Measurements from ENCODE around the gene KIRREL3. TPM values are rescaled to one million over a fixed set of nuclear protein-coding genes. Genes with fewer than 3 reads are reported as not detected.

Gene KIRREL3
- total RNA-seq, 1 experiment from 2014 or later: 0.44 TPM

- no peak for DNase-seq
- Histone ChIP-seq H3K9ac (ENCODE audit: low read length) (no peak overlapping the region), H3K27me3 (ENCODE audit: low read length) (peaks cover 37% of the 10 kb centered on the region), H2AFZ (ENCODE audit: low read length) (no peak overlapping the region), H3K4me3 (ENCODE audit: low read length) (no peak overlapping the region), H3K9me2 (replicated peaks; ENCODE audit: low read length) (no peaks in the 10 kb centered on the region), H3K4me2 (ENCODE audit: low read length) (no peak overlapping the region), H3K9me3 (ENCODE audit: low read length) (no peaks in the 10 kb centered on the region), H3F3A (ENCODE audit: low read length, unreplicated experiment) (no peaks in the 10 kb centered on the region), H3K4me1 (ENCODE audit: insufficient read depth, low read length) (no peaks in the 10 kb centered on the region), H3K79me2 (ENCODE audit: low read length) (no peaks in the 10 kb centered on the region), H3K27ac (ENCODE audit: low read length) (no peak overlapping the region), H4K20me1 (ENCODE audit: low read length) (no peaks in the 10 kb centered on the region), H3K36me3 (ENCODE audit: low read depth, low read length) (no peaks in the 10 kb centered on the region)
- CTCF ChIA-PET: no interaction called here
- no peak for ATAC-seq
- intact Hi-C loops (cut with micrococcal nuclease): no loop called here
- POLR2A ChIA-PET (ENCODE audit: unreplicated experiment): no interaction called here
- no peak for TF ChIP-seq EZH2 (IDR thresholded peaks at IDR 0.05; ENCODE audit: low read length, unreplicated experiment)
- TF ChIP-seq, protein P1, sequence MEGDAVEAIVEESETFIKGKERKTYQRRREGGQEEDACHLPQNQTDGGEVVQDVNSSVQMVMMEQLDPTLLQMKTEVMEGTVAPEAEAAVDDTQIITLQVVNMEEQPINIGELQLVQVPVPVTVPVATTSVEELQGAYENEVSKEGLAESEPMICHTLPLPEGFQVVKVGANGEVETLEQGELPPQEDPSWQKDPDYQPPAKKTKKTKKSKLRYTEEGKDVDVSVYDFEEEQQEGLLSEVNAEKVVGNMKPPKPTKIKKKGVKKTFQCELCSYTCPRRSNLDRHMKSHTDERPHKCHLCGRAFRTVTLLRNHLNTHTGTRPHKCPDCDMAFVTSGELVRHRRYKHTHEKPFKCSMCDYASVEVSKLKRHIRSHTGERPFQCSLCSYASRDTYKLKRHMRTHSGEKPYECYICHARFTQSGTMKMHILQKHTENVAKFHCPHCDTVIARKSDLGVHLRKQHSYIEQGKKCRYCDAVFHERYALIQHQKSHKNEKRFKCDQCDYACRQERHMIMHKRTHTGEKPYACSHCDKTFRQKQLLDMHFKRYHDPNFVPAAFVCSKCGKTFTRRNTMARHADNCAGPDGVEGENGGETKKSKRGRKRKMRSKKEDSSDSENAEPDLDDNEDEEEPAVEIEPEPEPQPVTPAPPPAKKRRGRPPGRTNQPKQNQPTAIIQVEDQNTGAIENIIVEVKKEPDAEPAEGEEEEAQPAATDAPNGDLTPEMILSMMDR (conservative IDR thresholded peaks at IDR 0.05; ENCODE audit: low read depth, low read length): no peak
- no peak for TF ChIP-seq EZH2phosphoT487 (IDR thresholded peaks at IDR 0.05; ENCODE audit: borderline replicate concordance, low read length)
- BruUV-seq (replicated peaks): no TSS peak
Measured at GRCh38 chr11:126534141-126534805, 466.3 kb downstream of the KIRREL3 start.

GRCh38 chr11:126533560-126533959 is 467.0 kb downstream of the KIRREL3 start:
- CTCF ChIA-PET: no interaction called here
- Histone ChIP-seq H3K4me3 (ENCODE audit: low read length) (no peak overlapping the region), H3K9me2 (replicated peaks; ENCODE audit: low read length) (no peaks in the 10 kb centered on the region), H4K20me1 (ENCODE audit: low read length) (no peaks in the 10 kb centered on the region), H3K27ac (ENCODE audit: low read length) (no peak overlapping the region), H3K27me3 (ENCODE audit: low read length) (peaks cover 36% of the 10 kb centered on the region), H3K4me1 (ENCODE audit: insufficient read depth, low read length) (no peaks in the 10 kb centered on the region), H3K9me3 (ENCODE audit: low read length) (no peaks in the 10 kb centered on the region), H3K79me2 (ENCODE audit: low read length) (no peaks in the 10 kb centered on the region), H2AFZ (ENCODE audit: low read length) (no peak overlapping the region), H3K36me3 (ENCODE audit: low read depth, low read length) (no peaks in the 10 kb centered on the region), H3K9ac (ENCODE audit: low read length) (no peak overlapping the region), H3K4me2 (ENCODE audit: low read length) (no peak overlapping the region), H3F3A (ENCODE audit: low read length, unreplicated experiment) (no peaks in the 10 kb centered on the region)
- DNase-seq (no peak), ATAC-seq (no peak)
- intact Hi-C loops (cut with micrococcal nuclease): no loop called here
- BruUV-seq (replicated peaks): no TSS peak
- POLR2A ChIA-PET (ENCODE audit: unreplicated experiment): no interaction called here
- no peak for TF ChIP-seq EZH2 (IDR thresholded peaks at IDR 0.05; ENCODE audit: low read length, unreplicated experiment)
- TF ChIP-seq, protein P1 (conservative IDR thresholded peaks at IDR 0.05; ENCODE audit: low read depth, low read length): no peak
- no peak for TF ChIP-seq EZH2phosphoT487 (IDR thresholded peaks at IDR 0.05; ENCODE audit: borderline replicate concordance, low read length)

DNA sequence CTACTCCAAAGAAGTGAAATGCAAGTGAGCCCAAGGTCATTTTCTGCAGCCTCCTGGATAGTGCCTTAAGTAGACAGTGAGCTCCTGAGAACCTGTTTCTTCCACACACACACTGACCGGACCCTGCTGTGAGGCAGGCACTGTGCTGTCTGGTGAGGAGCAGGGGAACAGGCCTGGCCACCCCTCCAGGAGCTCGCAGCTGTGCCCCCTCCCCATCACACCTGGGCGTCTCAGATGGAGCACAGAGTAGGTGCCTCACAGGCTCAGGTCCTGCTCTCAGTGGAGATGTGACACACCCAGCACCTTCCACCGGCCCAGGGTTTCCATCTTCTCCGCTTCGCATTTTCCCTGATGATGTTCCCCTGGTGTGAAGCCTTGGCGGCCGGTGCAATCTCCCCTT is 470.2 kb downstream of the KIRREL3 start:
- H3K9ac ChIP-seq (ENCODE audit: low read length): no peak overlapping the region
- no peaks in the 10 kb centered on the region for H3K36me3 ChIP-seq (ENCODE audit: low read depth, low read length)
- BruUV-seq (replicated peaks): no TSS peak
- H4K20me1 ChIP-seq (ENCODE audit: low read length): no peaks in the 10 kb centered on the region
- POLR2A ChIA-PET (ENCODE audit: unreplicated experiment): no interaction called here
- H3K9me3 ChIP-seq (ENCODE audit: low read length): no peaks in the 10 kb centered on the region
- ATAC-seq (no peak; the same call in 1 of the 2 replicates), DNase-seq (no peak)
- intact Hi-C loops (cut with micrococcal nuclease): no loop called here
- H3K4me3 ChIP-seq (ENCODE audit: low read length): no peak overlapping the region
- H2AFZ ChIP-seq (ENCODE audit: low read length): no peak overlapping the region
- peaks cover 52% of the 10 kb centered on the region for H3K27me3 ChIP-seq (ENCODE audit: low read length)
- no peaks in the 10 kb centered on the region for H3K9me2 ChIP-seq (replicated peaks; ENCODE audit: low read length)
- H3K27ac ChIP-seq (ENCODE audit: low read length): no peak overlapping the region
- CTCF ChIA-PET: no interaction called here
- H3K4me2 ChIP-seq (ENCODE audit: low read length): no peak overlapping the region
- TF ChIP-seq, protein P1 (conservative IDR thresholded peaks at IDR 0.05; ENCODE audit: low read depth, low read length): no peak
- no peaks in the 10 kb centered on the region for H3K79me2 ChIP-seq (ENCODE audit: low read length)
- H3K4me1 ChIP-seq (ENCODE audit: insufficient read depth, low read length): no peaks in the 10 kb centered on the region
- no peaks in the 10 kb centered on the region for H3F3A ChIP-seq (ENCODE audit: low read length, unreplicated experiment)

Data from PC-3 (cell line).